Measurements from ENCODE around the gene FDPS.

DNA sequence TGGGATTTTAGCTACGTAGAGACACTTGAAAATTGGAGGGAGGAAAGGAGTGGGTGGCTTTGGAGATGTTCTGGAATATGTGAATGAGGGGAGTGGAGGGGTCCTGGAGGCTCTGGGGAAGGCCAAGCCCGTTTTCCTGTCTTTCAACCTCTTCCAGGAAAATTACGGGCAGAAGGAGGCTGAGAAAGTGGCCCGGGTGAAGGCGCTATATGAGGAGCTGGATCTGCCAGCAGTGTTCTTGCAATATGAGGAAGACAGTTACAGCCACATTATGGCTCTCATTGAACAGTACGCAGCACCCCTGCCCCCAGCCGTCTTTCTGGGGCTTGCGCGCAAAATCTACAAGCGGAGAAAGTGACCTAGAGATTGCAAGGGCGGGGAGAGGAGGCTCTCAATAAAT, 11.6 kb downstream of the FDPS start:
- TF ChIP-seq, protein P1, sequence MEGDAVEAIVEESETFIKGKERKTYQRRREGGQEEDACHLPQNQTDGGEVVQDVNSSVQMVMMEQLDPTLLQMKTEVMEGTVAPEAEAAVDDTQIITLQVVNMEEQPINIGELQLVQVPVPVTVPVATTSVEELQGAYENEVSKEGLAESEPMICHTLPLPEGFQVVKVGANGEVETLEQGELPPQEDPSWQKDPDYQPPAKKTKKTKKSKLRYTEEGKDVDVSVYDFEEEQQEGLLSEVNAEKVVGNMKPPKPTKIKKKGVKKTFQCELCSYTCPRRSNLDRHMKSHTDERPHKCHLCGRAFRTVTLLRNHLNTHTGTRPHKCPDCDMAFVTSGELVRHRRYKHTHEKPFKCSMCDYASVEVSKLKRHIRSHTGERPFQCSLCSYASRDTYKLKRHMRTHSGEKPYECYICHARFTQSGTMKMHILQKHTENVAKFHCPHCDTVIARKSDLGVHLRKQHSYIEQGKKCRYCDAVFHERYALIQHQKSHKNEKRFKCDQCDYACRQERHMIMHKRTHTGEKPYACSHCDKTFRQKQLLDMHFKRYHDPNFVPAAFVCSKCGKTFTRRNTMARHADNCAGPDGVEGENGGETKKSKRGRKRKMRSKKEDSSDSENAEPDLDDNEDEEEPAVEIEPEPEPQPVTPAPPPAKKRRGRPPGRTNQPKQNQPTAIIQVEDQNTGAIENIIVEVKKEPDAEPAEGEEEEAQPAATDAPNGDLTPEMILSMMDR (IDR thresholded peaks at IDR 0.05): no peak
- no peak for TF ChIP-seq POLR2A (IDR thresholded peaks at IDR 0.05)
